Gastrocnemius medialis (tissue), 4 donors: ENCODE results near the gene MOGAT3.
"Not testable (repeated sequence)": the region's sequence is repeated elsewhere in the genome, so short reads cannot be mapped to it uniquely, and the experiment has no call there.

Source experiments
- POLR2A ChIP-seq, 2 donors: fragments of 450-650 bp; IDR thresholded peaks; one replicate each; pipeline ENCODE4 v1.6.1; 2017; ENCODE audit warnings: antibody characterized with exemption in 2 of 2, mild to moderate bottlenecking in 2 of 2, moderate library complexity in 2 of 2
- TF ChIP-seq, protein P1 (sequence below), 5 experiments: fragments of 450-650 bp in 3 of 5; fragments of 200-600 bp in 2 of 5; sonication (generic) in 2 of 5; IDR thresholded peaks in 4 of 5; conservative IDR thresholded peaks in 1 of 5; 1 replicate in 4 of 5; 2 replicates in 1 of 5; pipeline ENCODE4 v1.5.1; 2016 to 2019; ENCODE audit warnings: antibody characterized with exemption in 5 of 5, mild to moderate bottlenecking in 3 of 5, moderate library complexity in 3 of 5

DNA sequence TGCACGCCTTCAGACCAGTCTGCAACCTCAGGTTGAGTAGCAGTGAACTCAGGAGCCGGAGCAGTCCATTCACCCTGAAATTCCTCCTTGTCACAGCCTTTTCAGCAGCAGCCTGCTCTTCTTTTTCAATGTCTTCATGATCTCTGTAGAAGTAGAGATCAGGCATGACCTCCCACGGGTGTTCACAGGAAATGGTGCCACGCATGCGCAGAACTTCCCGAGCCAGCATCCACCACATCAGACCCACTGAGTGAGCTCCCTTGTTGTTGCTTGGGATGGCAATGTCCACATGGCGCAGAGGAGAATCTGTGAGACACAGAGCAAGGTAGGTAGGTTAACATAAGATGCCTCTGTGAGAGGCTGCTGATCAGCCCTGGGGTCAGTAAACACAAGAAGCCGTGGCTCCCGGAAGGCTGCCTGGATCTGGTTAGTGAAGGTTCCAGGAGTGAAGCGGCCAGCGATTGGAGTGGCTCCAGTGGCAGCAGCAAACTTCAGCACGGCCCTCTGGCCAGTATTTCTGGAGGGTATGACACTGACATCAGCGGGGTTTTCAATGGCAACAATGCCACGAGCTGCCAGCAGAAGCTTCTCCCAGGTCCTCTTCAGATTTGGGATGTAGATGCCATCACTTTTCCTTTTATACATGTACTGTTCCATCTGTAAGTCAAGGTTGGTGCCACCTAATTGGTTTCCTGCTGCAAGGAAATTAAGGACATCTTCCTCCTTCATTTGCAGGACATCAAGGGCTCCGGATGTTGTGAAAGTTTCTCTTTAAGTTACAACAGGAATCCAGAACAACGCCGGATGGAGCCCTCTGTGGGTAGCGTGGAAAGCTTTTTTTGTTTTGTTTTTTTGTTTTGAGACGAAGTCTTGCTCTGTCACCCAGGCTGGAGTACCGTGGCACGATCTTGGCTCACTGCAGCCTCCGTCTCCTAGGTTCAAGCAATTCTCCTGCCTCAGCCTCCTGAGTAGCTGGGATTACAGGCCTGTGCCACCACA lies 3.2 kb upstream of the MOGAT3 start:
- TF ChIP-seq, protein P1, sequence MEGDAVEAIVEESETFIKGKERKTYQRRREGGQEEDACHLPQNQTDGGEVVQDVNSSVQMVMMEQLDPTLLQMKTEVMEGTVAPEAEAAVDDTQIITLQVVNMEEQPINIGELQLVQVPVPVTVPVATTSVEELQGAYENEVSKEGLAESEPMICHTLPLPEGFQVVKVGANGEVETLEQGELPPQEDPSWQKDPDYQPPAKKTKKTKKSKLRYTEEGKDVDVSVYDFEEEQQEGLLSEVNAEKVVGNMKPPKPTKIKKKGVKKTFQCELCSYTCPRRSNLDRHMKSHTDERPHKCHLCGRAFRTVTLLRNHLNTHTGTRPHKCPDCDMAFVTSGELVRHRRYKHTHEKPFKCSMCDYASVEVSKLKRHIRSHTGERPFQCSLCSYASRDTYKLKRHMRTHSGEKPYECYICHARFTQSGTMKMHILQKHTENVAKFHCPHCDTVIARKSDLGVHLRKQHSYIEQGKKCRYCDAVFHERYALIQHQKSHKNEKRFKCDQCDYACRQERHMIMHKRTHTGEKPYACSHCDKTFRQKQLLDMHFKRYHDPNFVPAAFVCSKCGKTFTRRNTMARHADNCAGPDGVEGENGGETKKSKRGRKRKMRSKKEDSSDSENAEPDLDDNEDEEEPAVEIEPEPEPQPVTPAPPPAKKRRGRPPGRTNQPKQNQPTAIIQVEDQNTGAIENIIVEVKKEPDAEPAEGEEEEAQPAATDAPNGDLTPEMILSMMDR (IDR thresholded peaks at IDR 0.05 in 4 of 5, conservative IDR thresholded peaks at IDR 0.05 in 1 of 5) = not testable (repeated sequence)
- TF ChIP-seq POLR2A (IDR thresholded peaks at IDR 0.05) = not testable (repeated sequence)
